ENCODE data around the gene USP16. TPM values are rescaled to one million over a fixed set of nuclear protein-coding genes. Genes with fewer than 3 reads are reported as not detected.
"Not testable (repeated sequence)": the region's sequence is repeated elsewhere in the genome, so short reads cannot be mapped to it uniquely, and the experiment has no call there.

The USP16 gene
- total and polyA plus RNA-seq, 2 donors, result 45.3 to 50.6 TPM

- Histone ChIP-seq H3K36me3 (ENCODE audit: control insufficient read depth in 2 of 2, insufficient read depth in 2 of 2, low read length in 1 of 2) (peaks cover 0 to 3% of the 10 kb centered on the region in 2 donors), H3K27me3 (ENCODE audit: control insufficient read depth in 2 of 2, insufficient read depth in 1 of 2, low read length in 1 of 2) (no peaks in the 10 kb centered on the region), H3K4me1 (ENCODE audit: control insufficient read depth in 2 of 2, insufficient read depth in 2 of 2, low read length in 2 of 2) (peaks cover 15 to 19% of the 10 kb centered on the region in 2 donors), H3K9me3 (ENCODE audit: control insufficient read depth in 2 of 2, insufficient read depth in 1 of 2, low read length in 1 of 2) (peaks cover 0 to 6% of the 10 kb centered on the region in 2 donors), H3K27ac (ENCODE audit: low read depth in 1 of 2, low read length in 1 of 2) (no peak overlapping the region), H3K4me3 (ENCODE audit: low read length in 2 of 2) (no peak overlapping the region)
- WGBS, result 91% methylated on average over 9 of the region's 9 CpGs
- DNase-seq (ENCODE audit: low read depth in 6 of 9, low spot score in 9 of 9), result no peak
These were observed 51.4 kb downstream of the USP16 start for GRCh38 chr21:29075706-29076466.

GRCh38 chr21:29076731-29077640 lies 52.5 kb downstream of the USP16 start:
- 50% methylated on average over 50 of the region's 50 CpGs for WGBS
- DNase-seq (ENCODE audit: low read depth in 6 of 9, low spot score in 9 of 9), result peak in 4 of 9 donors; percentile 16 to 59 (median 28)
- H3K36me3 ChIP-seq (ENCODE audit: control insufficient read depth in 2 of 2, insufficient read depth in 2 of 2, low read length in 1 of 2); H3K9me3 ChIP-seq (ENCODE audit: control insufficient read depth in 2 of 2, insufficient read depth in 1 of 2, low read length in 1 of 2); H3K4me1 ChIP-seq (ENCODE audit: control insufficient read depth in 2 of 2, insufficient read depth in 2 of 2, low read length in 2 of 2); H3K27me3 ChIP-seq (ENCODE audit: control insufficient read depth in 2 of 2, insufficient read depth in 1 of 2, low read length in 1 of 2): not testable (repeated sequence)
- peak overlapping the region; percentile 41 to 52 for H3K4me3 ChIP-seq (ENCODE audit: low read length in 2 of 2)
- H3K27ac ChIP-seq (ENCODE audit: low read depth in 1 of 2, low read length in 1 of 2), result peak overlapping the region; percentile 86 to 88

- Histone ChIP-seq H3K27me3 (ENCODE audit: control insufficient read depth in 2 of 2, insufficient read depth in 1 of 2, low read length in 1 of 2) (no peaks in the 10 kb centered on the region), H3K4me1 (ENCODE audit: control insufficient read depth in 2 of 2, insufficient read depth in 2 of 2, low read length in 2 of 2) (peaks cover 4 to 9% of the 10 kb centered on the region in 2 donors), H3K27ac (ENCODE audit: low read depth in 1 of 2, low read length in 1 of 2) (peak overlapping the region; percentile 86 to 88), H3K9me3 (ENCODE audit: control insufficient read depth in 2 of 2, insufficient read depth in 1 of 2, low read length in 1 of 2) (peaks cover 0 to 6% of the 10 kb centered on the region in 2 donors), H3K4me3 (ENCODE audit: low read length in 2 of 2) (peak overlapping the region; percentile 41 to 52), H3K36me3 (ENCODE audit: control insufficient read depth in 2 of 2, insufficient read depth in 2 of 2, low read length in 1 of 2) (no peaks in the 10 kb centered on the region)
- WGBS, result 60% methylated on average over 6 of the region's 6 CpGs
- DNase-seq (ENCODE audit: low read depth in 6 of 9, low spot score in 9 of 9), result peak in 4 of 9 donors; percentile 9 to 63 (median 38)
These were observed 53.2 kb downstream of the USP16 start for GRCh38 chr21:29077651-29078090.

- Histone ChIP-seq H3K4me1 (ENCODE audit: control insufficient read depth in 2 of 2, insufficient read depth in 2 of 2, low read length in 2 of 2) (peaks cover 4 to 9% of the 10 kb centered on the region in 2 donors), H3K27me3 (ENCODE audit: control insufficient read depth in 2 of 2, insufficient read depth in 1 of 2, low read length in 1 of 2) (no peaks in the 10 kb centered on the region), H3K9me3 (ENCODE audit: control insufficient read depth in 2 of 2, insufficient read depth in 1 of 2, low read length in 1 of 2) (peaks cover 0 to 6% of the 10 kb centered on the region in 2 donors), H3K27ac (ENCODE audit: low read depth in 1 of 2, low read length in 1 of 2) (peak overlapping the region in 1 of 2 donors; percentile 79), H3K4me3 (ENCODE audit: low read length in 2 of 2) (no peak overlapping the region), H3K36me3 (ENCODE audit: control insufficient read depth in 2 of 2, insufficient read depth in 2 of 2, low read length in 1 of 2) (no peaks in the 10 kb centered on the region)
- DNase-seq (ENCODE audit: low read depth in 6 of 9, low spot score in 9 of 9), result peak in 3 of 9 donors; percentile 7 to 47 (median 20)
- WGBS, result 45% methylated on average over 8 of the region's 8 CpGs
These were observed 54.6 kb downstream of the USP16 start for GRCh38 chr21:29078869-29079767.

GRCh38 chr21:29080454-29080941 lies 56.0 kb downstream of the USP16 start:
- no peaks in the 10 kb centered on the region for H3K27me3 ChIP-seq (ENCODE audit: control insufficient read depth in 2 of 2, insufficient read depth in 1 of 2, low read length in 1 of 2)
- H3K4me3 ChIP-seq (ENCODE audit: low read length in 2 of 2), result no peak overlapping the region
- no peak for DNase-seq (ENCODE audit: low read depth in 6 of 9, low spot score in 9 of 9)
- 69% methylated on average over 6 of the region's 6 CpGs for WGBS
- H3K36me3 ChIP-seq (ENCODE audit: control insufficient read depth in 2 of 2, insufficient read depth in 2 of 2, low read length in 1 of 2), result no peaks in the 10 kb centered on the region
- H3K27ac ChIP-seq (ENCODE audit: low read depth in 1 of 2, low read length in 1 of 2), result no peak overlapping the region
- H3K4me1 ChIP-seq (ENCODE audit: control insufficient read depth in 2 of 2, insufficient read depth in 2 of 2, low read length in 2 of 2), result peaks cover 4 to 9% of the 10 kb centered on the region in 2 donors
- peaks cover 0 to 6% of the 10 kb centered on the region in 2 donors for H3K9me3 ChIP-seq (ENCODE audit: control insufficient read depth in 2 of 2, insufficient read depth in 1 of 2, low read length in 1 of 2)

GRCh38 chr21:29082046-29082815 lies 57.8 kb downstream of the USP16 start:
- Histone ChIP-seq H3K27ac (ENCODE audit: low read depth in 1 of 2, low read length in 1 of 2) (no peak overlapping the region), H3K4me3 (ENCODE audit: low read length in 2 of 2) (no peak overlapping the region), H3K4me1 (ENCODE audit: control insufficient read depth in 2 of 2, insufficient read depth in 2 of 2, low read length in 2 of 2) (peaks cover 4 to 9% of the 10 kb centered on the region in 2 donors), H3K36me3 (ENCODE audit: control insufficient read depth in 2 of 2, insufficient read depth in 2 of 2, low read length in 1 of 2) (no peaks in the 10 kb centered on the region), H3K27me3 (ENCODE audit: control insufficient read depth in 2 of 2, insufficient read depth in 1 of 2, low read length in 1 of 2) (no peaks in the 10 kb centered on the region), H3K9me3 (ENCODE audit: control insufficient read depth in 2 of 2, insufficient read depth in 1 of 2, low read length in 1 of 2) (no peaks in the 10 kb centered on the region)
- no peak for DNase-seq (ENCODE audit: low read depth in 6 of 9, low spot score in 9 of 9)
- WGBS, result 96% methylated on average over 3 of the region's 3 CpGs

- H3K27ac ChIP-seq (ENCODE audit: low read depth in 1 of 2, low read length in 1 of 2), result no peak overlapping the region
- peaks cover 4 to 9% of the 10 kb centered on the region in 2 donors for H3K4me1 ChIP-seq (ENCODE audit: control insufficient read depth in 2 of 2, insufficient read depth in 2 of 2, low read length in 2 of 2)
- H3K9me3 ChIP-seq (ENCODE audit: control insufficient read depth in 2 of 2, insufficient read depth in 1 of 2, low read length in 1 of 2), result no peaks in the 10 kb centered on the region
- no peak for DNase-seq (ENCODE audit: low read depth in 6 of 9, low spot score in 9 of 9)
- no peaks in the 10 kb centered on the region for H3K27me3 ChIP-seq (ENCODE audit: control insufficient read depth in 2 of 2, insufficient read depth in 1 of 2, low read length in 1 of 2)
- no peaks in the 10 kb centered on the region for H3K36me3 ChIP-seq (ENCODE audit: control insufficient read depth in 2 of 2, insufficient read depth in 2 of 2, low read length in 1 of 2)
- 97% methylated on average over 3 of the region's 3 CpGs for WGBS
- no peak overlapping the region for H3K4me3 ChIP-seq (ENCODE audit: low read length in 2 of 2)
These were observed 58.8 kb downstream of the USP16 start for GRCh38 chr21:29083306-29083705.

GRCh38 chr21:29084372-29084771 lies 59.9 kb downstream of the USP16 start:
- Histone ChIP-seq H3K9me3 (ENCODE audit: control insufficient read depth in 2 of 2, insufficient read depth in 1 of 2, low read length in 1 of 2) (no peaks in the 10 kb centered on the region), H3K27ac (ENCODE audit: low read depth in 1 of 2, low read length in 1 of 2) (no peak overlapping the region), H3K36me3 (ENCODE audit: control insufficient read depth in 2 of 2, insufficient read depth in 2 of 2, low read length in 1 of 2) (no peaks in the 10 kb centered on the region), H3K27me3 (ENCODE audit: control insufficient read depth in 2 of 2, insufficient read depth in 1 of 2, low read length in 1 of 2) (no peaks in the 10 kb centered on the region), H3K4me1 (ENCODE audit: control insufficient read depth in 2 of 2, insufficient read depth in 2 of 2, low read length in 2 of 2) (peaks cover 0 to 3% of the 10 kb centered on the region in 2 donors), H3K4me3 (ENCODE audit: low read length in 2 of 2) (no peak overlapping the region)
- DNase-seq (ENCODE audit: low read depth in 6 of 9, low spot score in 9 of 9), result no peak
- WGBS, result 96% methylated on average over 2 of the region's 2 CpGs

Measured in thymus (tissue), 11 donors.